HepG2 (cell line): ENCODE results near the gene SIX4. TPM values are rescaled to one million over a fixed set of nuclear protein-coding genes. Genes with fewer than 3 reads are reported as not detected.

ENCODE experiments used
- CAMTA2 ChIP-seq: sonication (generic); formaldehyde crosslinking; IDR thresholded peaks from 2 replicates; pipeline ENCODE4 v1.4.0; 2020; ENCODE audit warnings: mild to moderate bottlenecking, missing genetic modification reagents, borderline replicate concordance
- REL ChIP-seq: sonication (generic); formaldehyde crosslinking; conservative IDR thresholded peaks from 2 replicates; pipeline ENCODE4 v1.8.0; 2022; ENCODE audit warnings: mild to moderate bottlenecking, missing genetic modification reagents, moderate library complexity
- ZNF292 ChIP-seq: sonication (generic); formaldehyde crosslinking; IDR thresholded peaks from 2 replicates; pipeline ENCODE4 v1.8.1; 2022; ENCODE audit warnings: mild to moderate bottlenecking, low read depth, missing genetic modification reagents, borderline replicate concordance
- ZNF616 ChIP-seq: sonication (generic); formaldehyde crosslinking; IDR thresholded peaks from 2 replicates; pipeline ENCODE4 v1.5.0; 2020; ENCODE audit warnings: low read depth, mild to moderate bottlenecking, missing genetic modification reagents
- ZNF746 ChIP-seq: sonication (generic); formaldehyde crosslinking; IDR thresholded peaks from 2 replicates; pipeline ENCODE4 v1.8.0; 2022; ENCODE audit warnings: mild to moderate bottlenecking, missing genetic modification reagents
- ZNF773 ChIP-seq: sonication (generic); formaldehyde crosslinking; IDR thresholded peaks from 2 replicates; pipeline ENCODE4 v1.4.0; 2020; ENCODE audit warnings: missing genetic modification reagents, borderline replicate concordance
- polyA plus RNA-seq, 8 experiments: library from polyadenylated mRNA; depleted of rRNA in 3 of 8; stranded (reverse) in 7 of 8; unstranded in 1 of 8; fragments of >200 nt; fragmentation: Illumina TruSeq in 4 of 8; extraction: Trizol in 4 of 8; gene quantifications; 2 replicates each; pipeline versions ENCODE4 v1.2.1 to v1.2.3, GENCODE V29; 2011 to 2016; ENCODE audit warnings: low read depth in 4 of 8, missing spikeins in 1 of 8, mixed read lengths in 1 of 8; ENCODE audit not compliant: insufficient read depth in 1 of 8
- total RNA-seq, 5 experiments: library from RNA; depleted of rRNA; stranded (reverse); fragments of >200 nt; fragmentation: Illumina TruSeq; extraction: Trizol; gene quantifications; 2 replicates each; pipeline ENCODE4 v1.2.3, GENCODE V29; 2016; ENCODE audit warnings: low read depth in 1 of 5
- TF ChIP-seq, protein P1 (sequence below): sonication (generic); formaldehyde crosslinking; IDR thresholded peaks from 2 replicates; pipeline ENCODE4 v1.4.0; 2020; ENCODE audit warnings: missing genetic modification reagents
- TF ChIP-seq, protein P2 (sequence below): sonication (generic); formaldehyde crosslinking; IDR thresholded peaks from 2 replicates; pipeline ENCODE4 v1.4.0; 2020; ENCODE audit warnings: missing genetic modification reagents
- TF ChIP-seq, protein P3 (sequence below), 2 experiments: sonication (generic) in 1 of 2; formaldehyde crosslinking in 1 of 2; IDR thresholded peaks; 2 replicates each; pipeline versions ENCODE4 v1.4.0 to v1.6.1; 2016 to 2020; ENCODE audit warnings: borderline replicate concordance in 1 of 2, low read depth in 1 of 2, mild to moderate bottlenecking in 1 of 2, missing genetic modification reagents in 1 of 2
- TF ChIP-seq, protein P4 (sequence below): sonication (generic); formaldehyde crosslinking; IDR thresholded peaks from 2 replicates; pipeline ENCODE4 v1.5.1; 2020; ENCODE audit warnings: missing genetic modification reagents, mild to moderate bottlenecking, borderline replicate concordance
- TF ChIP-seq, protein P5 (sequence below): sonication (generic); formaldehyde crosslinking; conservative IDR thresholded peaks from 2 replicates; pipeline ENCODE4 v1.8.0; 2022; ENCODE audit warnings: low read depth, missing genetic modification reagents

The SIX4 gene
- total and polyA plus RNA-seq, 2 of the 13 experiments (the other 11 are each of a cell fraction or from before 2014, with no cell fraction given) = 5.0 to 6.0 TPM

DNA sequence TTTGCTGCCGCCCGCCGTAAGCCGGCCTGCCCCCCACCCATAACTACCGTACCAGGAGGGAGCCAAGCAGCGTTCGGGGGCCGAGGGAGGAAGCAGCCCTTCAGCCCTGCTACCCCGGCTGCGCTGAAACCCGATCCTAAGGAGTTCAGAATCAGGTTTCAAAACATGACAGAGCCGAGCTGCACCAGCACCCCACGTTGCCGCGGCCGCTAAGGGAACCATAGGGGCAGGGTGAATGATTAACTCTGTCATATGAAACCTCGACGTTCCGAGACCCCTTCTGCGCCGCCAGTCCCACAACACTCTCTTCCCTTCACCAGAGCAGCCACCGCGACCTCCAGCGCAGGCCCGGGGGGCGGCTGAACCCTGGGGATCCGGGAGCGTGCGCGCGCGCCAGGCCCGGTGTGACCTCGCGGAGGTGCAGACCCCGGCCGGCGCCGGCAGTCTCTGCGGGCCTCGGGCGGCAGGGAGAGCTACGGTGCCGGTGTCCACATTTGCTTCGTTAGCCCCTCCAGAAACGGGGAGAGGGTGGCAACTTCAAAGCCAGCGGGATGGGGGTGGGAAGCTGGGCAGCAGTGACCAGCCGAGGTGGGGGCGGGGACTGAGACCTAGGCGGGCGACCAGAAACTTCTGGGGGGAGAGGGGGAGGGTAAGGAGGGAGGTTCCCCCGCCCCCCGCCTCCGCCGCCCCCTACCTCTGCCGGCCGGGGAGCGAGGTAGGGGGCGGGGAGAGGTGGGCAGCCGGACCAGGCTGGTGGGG lies 1.6 kb downstream of the SIX4 start (continued):
- TF ChIP-seq, protein P1, sequence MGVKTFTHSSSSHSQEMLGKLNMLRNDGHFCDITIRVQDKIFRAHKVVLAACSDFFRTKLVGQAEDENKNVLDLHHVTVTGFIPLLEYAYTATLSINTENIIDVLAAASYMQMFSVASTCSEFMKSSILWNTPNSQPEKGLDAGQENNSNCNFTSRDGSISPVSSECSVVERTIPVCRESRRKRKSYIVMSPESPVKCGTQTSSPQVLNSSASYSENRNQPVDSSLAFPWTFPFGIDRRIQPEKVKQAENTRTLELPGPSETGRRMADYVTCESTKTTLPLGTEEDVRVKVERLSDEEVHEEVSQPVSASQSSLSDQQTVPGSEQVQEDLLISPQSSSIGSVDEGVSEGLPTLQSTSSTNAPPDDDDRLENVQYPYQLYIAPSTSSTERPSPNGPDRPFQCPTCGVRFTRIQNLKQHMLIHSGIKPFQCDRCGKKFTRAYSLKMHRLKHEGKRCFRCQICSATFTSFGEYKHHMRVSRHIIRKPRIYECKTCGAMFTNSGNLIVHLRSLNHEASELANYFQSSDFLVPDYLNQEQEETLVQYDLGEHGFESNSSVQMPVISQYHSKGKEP (CRISPR knock-in tag) = no peak
- TF ChIP-seq CAMTA2 (CRISPR knock-in tag) (no peak), REL (CRISPR knock-in tag) (no peak), ZNF746 (no peak), ZNF773 (CRISPR knock-in tag) (no peak), ZNF616 (CRISPR knock-in tag) (peak; percentile 86; the same call in 1 of the 2 replicates), ZNF292 (CRISPR knock-in tag) (peak; percentile 37; the same call in 1 of the 2 replicates)
- TF ChIP-seq, protein P2, sequence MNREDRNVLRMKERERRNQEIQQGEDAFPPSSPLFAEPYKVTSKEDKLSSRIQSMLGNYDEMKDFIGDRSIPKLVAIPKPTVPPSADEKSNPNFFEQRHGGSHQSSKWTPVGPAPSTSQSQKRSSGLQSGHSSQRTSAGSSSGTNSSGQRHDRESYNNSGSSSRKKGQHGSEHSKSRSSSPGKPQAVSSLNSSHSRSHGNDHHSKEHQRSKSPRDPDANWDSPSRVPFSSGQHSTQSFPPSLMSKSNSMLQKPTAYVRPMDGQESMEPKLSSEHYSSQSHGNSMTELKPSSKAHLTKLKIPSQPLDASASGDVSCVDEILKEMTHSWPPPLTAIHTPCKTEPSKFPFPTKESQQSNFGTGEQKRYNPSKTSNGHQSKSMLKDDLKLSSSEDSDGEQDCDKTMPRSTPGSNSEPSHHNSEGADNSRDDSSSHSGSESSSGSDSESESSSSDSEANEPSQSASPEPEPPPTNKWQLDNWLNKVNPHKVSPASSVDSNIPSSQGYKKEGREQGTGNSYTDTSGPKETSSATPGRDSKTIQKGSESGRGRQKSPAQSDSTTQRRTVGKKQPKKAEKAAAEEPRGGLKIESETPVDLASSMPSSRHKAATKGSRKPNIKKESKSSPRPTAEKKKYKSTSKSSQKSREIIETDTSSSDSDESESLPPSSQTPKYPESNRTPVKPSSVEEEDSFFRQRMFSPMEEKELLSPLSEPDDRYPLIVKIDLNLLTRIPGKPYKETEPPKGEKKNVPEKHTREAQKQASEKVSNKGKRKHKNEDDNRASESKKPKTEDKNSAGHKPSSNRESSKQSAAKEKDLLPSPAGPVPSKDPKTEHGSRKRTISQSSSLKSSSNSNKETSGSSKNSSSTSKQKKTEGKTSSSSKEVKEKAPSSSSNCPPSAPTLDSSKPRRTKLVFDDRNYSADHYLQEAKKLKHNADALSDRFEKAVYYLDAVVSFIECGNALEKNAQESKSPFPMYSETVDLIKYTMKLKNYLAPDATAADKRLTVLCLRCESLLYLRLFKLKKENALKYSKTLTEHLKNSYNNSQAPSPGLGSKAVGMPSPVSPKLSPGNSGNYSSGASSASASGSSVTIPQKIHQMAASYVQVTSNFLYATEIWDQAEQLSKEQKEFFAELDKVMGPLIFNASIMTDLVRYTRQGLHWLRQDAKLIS (CRISPR knock-in tag) = no peak
- TF ChIP-seq, protein P3, sequence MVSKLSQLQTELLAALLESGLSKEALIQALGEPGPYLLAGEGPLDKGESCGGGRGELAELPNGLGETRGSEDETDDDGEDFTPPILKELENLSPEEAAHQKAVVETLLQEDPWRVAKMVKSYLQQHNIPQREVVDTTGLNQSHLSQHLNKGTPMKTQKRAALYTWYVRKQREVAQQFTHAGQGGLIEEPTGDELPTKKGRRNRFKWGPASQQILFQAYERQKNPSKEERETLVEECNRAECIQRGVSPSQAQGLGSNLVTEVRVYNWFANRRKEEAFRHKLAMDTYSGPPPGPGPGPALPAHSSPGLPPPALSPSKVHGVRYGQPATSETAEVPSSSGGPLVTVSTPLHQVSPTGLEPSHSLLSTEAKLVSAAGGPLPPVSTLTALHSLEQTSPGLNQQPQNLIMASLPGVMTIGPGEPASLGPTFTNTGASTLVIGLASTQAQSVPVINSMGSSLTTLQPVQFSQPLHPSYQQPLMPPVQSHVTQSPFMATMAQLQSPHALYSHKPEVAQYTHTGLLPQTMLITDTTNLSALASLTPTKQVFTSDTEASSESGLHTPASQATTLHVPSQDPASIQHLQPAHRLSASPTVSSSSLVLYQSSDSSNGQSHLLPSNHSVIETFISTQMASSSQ (IDR thresholded peaks at IDR 0.05; ENCODE audit: low read depth) = peak; percentile 96
- TF ChIP-seq, protein P3 (CRISPR knock-in tag; IDR thresholded peaks at IDR 0.05; ENCODE audit: borderline replicate concordance) = peak; percentile 99
- TF ChIP-seq, protein P4, sequence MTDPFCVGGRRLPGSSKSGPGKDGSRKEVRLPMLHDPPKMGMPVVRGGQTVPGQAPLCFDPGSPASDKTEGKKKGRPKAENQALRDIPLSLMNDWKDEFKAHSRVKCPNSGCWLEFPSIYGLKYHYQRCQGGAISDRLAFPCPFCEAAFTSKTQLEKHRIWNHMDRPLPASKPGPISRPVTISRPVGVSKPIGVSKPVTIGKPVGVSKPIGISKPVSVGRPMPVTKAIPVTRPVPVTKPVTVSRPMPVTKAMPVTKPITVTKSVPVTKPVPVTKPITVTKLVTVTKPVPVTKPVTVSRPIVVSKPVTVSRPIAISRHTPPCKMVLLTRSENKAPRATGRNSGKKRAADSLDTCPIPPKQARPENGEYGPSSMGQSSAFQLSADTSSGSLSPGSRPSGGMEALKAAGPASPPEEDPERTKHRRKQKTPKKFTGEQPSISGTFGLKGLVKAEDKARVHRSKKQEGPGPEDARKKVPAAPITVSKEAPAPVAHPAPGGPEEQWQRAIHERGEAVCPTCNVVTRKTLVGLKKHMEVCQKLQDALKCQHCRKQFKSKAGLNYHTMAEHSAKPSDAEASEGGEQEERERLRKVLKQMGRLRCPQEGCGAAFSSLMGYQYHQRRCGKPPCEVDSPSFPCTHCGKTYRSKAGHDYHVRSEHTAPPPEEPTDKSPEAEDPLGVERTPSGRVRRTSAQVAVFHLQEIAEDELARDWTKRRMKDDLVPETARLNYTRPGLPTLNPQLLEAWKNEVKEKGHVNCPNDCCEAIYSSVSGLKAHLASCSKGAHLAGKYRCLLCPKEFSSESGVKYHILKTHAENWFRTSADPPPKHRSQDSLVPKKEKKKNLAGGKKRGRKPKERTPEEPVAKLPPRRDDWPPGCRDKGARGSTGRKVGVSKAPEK (CRISPR knock-in tag) = no peak
- TF ChIP-seq, protein P5, sequence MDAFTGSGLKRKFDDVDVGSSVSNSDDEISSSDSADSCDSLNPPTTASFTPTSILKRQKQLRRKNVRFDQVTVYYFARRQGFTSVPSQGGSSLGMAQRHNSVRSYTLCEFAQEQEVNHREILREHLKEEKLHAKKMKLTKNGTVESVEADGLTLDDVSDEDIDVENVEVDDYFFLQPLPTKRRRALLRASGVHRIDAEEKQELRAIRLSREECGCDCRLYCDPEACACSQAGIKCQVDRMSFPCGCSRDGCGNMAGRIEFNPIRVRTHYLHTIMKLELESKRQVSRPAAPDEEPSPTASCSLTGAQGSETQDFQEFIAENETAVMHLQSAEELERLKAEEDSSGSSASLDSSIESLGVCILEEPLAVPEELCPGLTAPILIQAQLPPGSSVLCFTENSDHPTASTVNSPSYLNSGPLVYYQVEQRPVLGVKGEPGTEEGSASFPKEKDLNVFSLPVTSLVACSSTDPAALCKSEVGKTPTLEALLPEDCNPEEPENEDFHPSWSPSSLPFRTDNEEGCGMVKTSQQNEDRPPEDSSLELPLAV = no peak
